Left colon (tissue), 2 donors: Measurements from ENCODE around the gene C3orf22. TPM values are rescaled to one million over a fixed set of nuclear protein-coding genes. Genes with fewer than 3 reads are reported as not detected.
"Not testable (repeated sequence)": the region's sequence is repeated elsewhere in the genome, so short reads cannot be mapped to it uniquely, and the experiment has no call there.

ENCODE experiments used
- ATAC-seq: fragments of 200-7000 bp; cut with Tn5 transposase; one replicate; pipeline ENCODE4 v1.9.1; 2020; ENCODE audit warnings: mild to moderate bottlenecking, moderate library complexity
- DNase-seq, 2 donors: peaks; one replicate each; pipeline ENCODE4 v3.0.0-alpha.2; 2020
- intact Hi-C, 2 donors: fragments of 100-400 bp; cut with DNase I in 1 of 2; cut with micrococcal nuclease in 1 of 2; formaldehyde crosslinking; loops; one replicate each; pipeline versions ENCODE4 v1.11.2 to v1.14.0; 2022; cut with DNase I, micrococcal nuclease
- long read RNA-seq: library from polyadenylated mRNA; unstranded; transcript quantifications from one replicate; pipeline ENCODE4 v2.0.0, GENCODE V29; 2021
- total RNA-seq, 2 donors: library from RNA; stranded (reverse); fragmentation: NEBNext Ultra II Directional; extraction: Animal tissue kit (Norgen Biotek cat#: 25700); gene quantifications; one replicate each; pipeline ENCODE4 v1.2.1, GENCODE V29; 2021
- donor health status: DM: no; HTN: no; CAD: no.
- donor health status: DM: yes; HTN: yes; CAD: no.

Gene C3orf22
- not detected for total RNA-seq
- long read RNA-seq: 0 reads

DNA sequence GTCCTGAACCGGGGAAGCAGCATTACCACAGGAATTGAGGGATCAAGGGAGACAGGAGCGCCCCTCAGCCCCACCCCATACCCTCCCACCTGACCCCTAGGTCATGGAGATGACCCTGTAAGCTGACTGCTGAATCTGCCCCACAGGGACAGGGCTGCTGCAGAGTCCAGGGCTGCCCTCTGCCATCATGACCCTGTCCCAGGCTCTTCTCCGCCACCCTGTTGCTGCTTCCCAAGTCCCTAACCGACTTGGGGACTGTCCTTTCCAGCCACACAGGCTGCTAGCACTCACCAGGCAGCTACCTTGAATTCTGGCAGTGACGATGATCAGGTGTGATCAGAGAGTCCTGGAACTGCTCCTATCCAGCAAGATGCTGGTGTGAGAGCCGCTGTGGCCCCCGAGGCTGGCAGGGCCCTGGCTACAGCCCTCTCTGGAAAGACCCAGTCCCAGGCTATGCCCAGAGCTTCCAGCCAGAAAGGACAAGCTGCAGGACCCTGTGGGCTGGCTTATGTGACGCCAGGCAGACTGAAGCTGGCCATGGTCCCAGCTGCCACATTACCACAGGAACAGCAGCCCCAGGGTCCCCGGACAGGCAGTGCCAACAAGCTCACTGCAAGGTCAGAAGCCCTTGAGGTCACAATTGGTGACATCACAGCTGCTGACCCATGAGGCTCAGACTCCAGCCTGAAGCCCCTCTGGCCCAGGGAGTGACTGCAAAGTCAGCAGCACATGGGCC, at the start of gene C3orf22:
TSS of gene C3orf22 (minus strand) at position 597 of the 736 bp plus-strand sequence. CDS start 5,542 bp downstream, outside the sequence.
- intact Hi-C loops: no loop called here
- ATAC-seq: no peak
- peak in 1 of 2 donors; percentile 12 for DNase-seq

- ATAC-seq (no peak), DNase-seq (no peak)
- intact Hi-C loops: no loop called here
These were observed 48.6 kb upstream of the C3orf22 start for GRCh38 chr3:126607214-126607908.

DNA sequence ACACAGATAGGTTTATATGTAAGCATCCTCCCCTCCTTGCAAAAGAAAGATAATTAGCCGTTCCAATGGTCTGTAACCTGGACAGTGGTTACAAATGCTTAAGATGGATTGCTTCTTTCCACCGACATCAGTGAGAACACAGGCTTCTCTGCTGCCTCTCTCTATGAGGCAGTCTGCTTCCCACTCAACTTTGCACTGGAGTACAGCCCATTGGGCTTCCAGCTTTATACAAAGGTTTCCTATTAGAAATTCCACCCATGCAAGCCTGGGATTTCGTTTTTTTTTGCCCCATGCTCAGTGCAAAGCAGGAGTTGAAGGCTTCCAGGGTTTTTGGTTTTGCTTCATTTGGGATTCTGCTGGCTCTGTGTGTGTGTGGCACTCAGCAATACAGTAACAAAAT, 47.3 kb upstream of the C3orf22 start:
- ATAC-seq (no peak), DNase-seq (no peak)
- intact Hi-C loops: no loop called here

GRCh38 chr3:126604691-126605090, 46.0 kb upstream of the C3orf22 start:
- ATAC-seq: no peak
- no peak for DNase-seq
- intact Hi-C loops: no loop called here

DNA sequence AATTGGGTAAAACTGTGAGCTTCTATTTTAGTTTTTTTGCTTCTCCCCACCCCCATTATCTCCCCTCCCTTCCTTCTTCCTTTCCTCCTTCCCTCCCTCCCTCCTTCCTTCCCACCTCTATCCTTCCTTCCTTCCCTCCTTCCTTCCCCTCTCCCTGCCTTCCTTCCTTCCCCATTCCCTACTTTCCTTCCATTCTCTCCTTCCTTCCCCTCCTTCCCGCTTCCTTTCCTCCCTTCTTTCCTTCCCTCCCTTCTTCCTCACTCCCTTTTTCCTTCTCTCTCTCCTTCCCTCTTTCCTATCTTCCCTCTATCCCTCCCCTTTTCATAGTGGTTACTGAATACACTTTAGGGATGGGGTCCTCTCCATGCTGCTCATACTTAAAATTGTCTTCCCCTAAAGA, 40.4 kb upstream of the C3orf22 start:
- DNase-seq (no peak), ATAC-seq (no peak)
- intact Hi-C loops: no loop called here

- intact Hi-C loops, ATAC-seq, DNase-seq: not testable (repeated sequence)
These were observed 36.7 kb upstream of the C3orf22 start for GRCh38 chr3:126595479-126595878.

DNA sequence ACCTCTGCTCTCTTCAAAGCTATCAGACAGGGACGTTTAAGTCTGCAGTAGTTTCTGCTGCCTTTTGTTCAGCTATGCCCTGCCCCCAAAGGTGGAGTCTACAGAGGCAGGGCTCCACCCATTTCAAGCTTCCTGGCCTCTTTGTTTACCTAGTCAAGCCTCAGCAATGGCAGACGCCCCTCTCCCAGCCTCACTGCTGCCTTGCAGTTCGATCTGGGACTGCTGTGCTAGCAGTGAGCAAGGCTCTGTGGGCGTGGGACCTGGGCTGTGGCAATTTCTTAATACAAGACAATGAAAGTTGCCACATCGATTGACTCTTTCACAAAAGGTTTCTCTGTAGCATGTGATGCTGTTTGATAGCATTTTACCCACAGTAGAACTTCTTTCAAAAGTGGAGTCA, 32.8 kb upstream of the C3orf22 start:
- ATAC-seq, DNase-seq, intact Hi-C loops: not testable (repeated sequence)

DNA sequence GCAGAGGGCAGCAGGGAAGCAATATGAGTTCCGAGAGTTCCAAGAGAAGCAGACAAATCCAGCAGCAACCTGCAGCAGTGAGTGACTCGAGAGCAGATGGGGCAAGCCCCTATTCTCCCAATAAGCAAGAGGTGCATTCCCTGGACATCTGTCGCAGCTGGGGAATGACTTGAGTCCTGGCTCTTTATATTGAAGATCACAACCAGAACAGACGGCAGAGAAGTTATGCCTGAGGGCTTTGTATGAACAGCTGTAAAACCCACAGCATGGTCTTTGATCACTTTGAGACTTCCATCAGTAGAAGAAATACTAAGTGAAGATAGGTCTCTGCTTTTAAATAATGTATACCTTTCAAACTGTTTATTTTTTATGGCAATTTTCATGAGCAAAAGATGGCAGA, 23.6 kb upstream of the C3orf22 start:
- ATAC-seq (no peak), DNase-seq (no peak)
- intact Hi-C loops: no loop called here

DNA sequence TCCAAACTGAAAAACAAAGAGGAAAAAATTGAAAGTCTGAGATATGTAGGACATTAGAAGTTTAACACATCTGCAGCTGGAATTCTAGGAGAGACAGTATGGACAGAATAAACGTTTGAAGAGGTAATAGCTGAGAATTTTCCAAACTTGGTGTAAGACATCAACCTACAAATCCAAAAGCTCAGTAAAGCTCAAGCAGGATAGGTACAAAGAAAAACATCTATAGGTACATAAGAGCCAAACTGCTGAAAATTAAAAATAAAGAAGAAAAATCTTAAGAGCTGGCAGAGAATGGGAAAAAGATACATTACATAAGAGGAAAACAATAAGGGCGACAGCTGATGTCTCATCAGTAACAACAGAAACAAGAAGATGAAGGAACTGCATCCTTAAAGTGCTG, 22.8 kb upstream of the C3orf22 start:
- ATAC-seq: no peak
- intact Hi-C loops: no loop called here
- no peak for DNase-seq

- ATAC-seq (no peak), DNase-seq (no peak)
- intact Hi-C loops: no loop called here
These were observed 22.0 kb upstream of the C3orf22 start for GRCh38 chr3:126580746-126581145.

DNA sequence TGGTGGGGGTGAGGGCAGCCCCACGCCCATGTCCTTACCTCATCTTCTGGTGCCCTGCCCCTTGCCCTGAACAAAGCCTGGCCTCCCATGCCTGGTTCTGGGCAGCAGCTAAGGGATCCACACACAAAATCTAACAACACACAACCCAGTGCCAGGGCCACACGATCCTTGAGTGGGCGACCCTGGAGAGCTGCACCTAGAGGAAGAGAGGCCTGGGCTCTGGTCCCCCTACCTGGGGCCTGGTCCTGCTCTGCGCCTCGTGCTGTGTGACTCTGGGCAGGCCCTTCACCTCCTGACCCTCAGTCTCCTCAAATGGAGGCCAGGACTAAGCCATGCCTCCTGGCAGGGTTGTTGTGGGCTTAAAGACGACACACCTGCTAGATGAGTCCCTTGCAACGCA, 20.0 kb upstream of the C3orf22 start:
- DNase-seq: no peak
- no peak for ATAC-seq
- intact Hi-C loops: no loop called here

- ATAC-seq: no peak
- DNase-seq: no peak
- intact Hi-C loops: no loop called here
These were observed 18.5 kb upstream of the C3orf22 start for GRCh38 chr3:126577261-126577660.

DNA sequence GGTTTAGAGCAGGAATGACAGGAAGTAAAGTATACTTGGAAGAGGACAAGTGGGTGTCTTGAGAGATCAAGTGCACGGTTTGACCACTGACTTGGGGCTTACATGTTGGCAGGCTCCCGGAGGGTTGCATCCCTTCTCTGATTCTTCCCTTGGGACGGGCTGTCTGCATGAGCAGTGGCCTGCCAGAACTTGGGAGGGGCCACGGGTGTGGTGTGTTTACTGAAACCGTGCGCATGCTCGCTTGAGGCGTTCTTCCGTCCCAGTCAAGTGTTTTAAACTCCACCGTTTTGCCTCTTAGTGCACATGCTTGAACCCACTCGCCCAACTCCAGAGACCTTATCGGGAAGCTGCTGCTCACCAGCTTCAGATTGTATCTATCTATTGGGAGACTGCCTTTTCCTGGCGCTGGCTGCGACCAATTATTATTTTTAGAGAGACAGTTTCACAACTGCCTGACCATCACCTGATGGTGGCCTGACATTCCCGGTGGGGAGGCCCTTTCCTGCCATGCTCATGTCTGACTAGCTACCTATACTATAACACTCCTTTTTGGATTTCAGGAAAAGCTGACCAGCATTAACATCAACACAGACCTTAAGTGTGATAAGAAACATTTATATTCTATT, 14.9 kb upstream of the C3orf22 start:
- intact Hi-C loops: no loop called here
- DNase-seq: peak in 1 of 2 donors; percentile 67
- ATAC-seq: peak; percentile 89

GRCh38 chr3:126571078-126571477, 12.3 kb upstream of the C3orf22 start:
- intact Hi-C loops: no loop called here
- DNase-seq: no peak
- no peak for ATAC-seq

GRCh38 chr3:126570103-126570541, 11.4 kb upstream of the C3orf22 start:
- ATAC-seq (no peak), DNase-seq (no peak)
- intact Hi-C loops: no loop called here

GRCh38 chr3:126569390-126569975, 10.8 kb upstream of the C3orf22 start:
- ATAC-seq: no peak
- intact Hi-C loops: no loop called here
- DNase-seq: no peak

DNA sequence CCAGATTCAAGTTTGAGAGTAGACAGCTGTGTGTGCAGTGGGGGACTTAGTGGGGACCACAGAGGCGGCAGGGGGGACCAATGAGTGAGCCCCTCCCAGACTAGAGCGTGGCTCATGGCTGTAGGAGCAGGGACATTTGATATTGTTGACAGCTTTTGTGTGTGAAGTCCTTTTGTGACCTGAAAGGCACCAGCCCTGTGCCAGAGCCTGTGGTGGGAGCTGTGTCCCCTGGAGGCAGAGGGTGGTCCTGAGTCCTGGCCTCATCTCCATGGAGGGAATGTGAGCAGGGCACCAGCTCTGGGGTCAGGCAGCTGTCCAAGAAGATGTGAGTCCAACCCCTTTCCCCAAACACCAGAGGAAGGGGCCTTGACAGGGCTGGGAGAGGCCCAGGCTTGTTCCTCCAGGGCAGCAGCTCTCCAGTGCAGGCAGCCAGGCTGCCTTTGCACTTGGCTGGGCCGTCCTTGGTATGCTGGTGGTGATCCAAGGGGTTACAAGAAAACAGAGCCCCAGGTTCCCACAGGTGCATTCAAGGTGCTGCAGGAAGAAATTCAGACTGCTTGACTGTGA, 10.1 kb upstream of the C3orf22 start:
- intact Hi-C loops: no loop called here
- DNase-seq (no peak), ATAC-seq (no peak)

DNA sequence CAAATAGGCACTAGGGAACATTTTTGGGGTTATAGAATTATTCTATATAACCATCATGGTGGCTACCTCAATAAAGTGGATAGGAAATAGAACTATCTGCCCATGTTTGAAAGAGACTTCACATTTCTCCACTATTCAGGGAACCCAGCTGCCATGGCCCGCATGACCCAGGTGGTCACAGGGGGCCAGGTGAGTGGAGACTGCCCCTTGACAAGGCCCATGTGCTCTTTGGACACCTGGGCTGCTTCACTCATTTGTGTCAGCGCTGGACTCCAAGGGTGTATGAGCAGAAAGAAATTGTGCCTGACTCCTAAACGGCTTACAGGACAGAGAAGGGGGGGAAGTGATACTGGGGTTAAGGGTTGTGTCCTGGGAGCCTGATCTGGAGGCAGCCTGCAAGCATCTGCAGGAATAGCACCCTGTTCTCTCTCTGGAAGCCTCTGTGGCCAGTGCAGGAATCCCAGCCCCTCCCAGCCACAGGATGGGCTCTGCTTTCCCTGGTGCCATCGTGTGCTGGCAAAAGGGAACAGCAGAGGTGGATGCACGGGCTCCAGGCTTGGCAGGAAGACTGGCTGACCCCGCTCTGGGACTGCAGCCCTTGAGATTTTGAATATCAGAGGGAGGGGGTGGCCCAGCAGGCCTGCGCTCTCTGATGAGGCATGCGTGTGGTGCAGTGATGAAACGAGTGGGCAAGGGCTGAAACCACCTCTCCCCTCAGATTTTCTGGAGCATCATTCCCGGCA, 9.1 kb upstream of the C3orf22 start:
- ATAC-seq (peak; percentile 44), DNase-seq (no peak)

More for the DNA sequence above, 9.1 kb upstream of the C3orf22 start:
- intact Hi-C loops: no loop called here
